ENCODE data around the gene GTF2A1.

DNA sequence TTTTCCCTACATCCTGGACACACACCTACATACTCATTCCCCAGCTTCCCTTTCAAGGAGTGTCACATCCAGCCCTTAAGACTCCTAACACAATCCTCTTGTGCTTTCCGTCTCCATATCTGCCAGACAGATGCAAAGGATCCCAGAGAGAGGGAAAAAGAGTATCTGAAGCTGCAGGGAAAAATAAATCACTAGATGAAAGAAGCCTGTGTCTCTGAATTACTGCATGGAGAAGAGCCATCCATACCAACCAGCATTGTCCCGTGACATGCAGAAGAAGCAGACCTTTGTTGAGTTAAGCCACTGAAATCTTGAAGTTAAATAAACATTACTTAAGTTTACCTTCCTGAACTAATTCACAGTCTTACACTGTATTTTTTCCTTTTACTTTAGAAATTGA lies 54.6 kb downstream of the GTF2A1 start:
- TF ChIP-seq GABPA (IDR thresholded peaks at IDR 0.05; ENCODE audit: low read depth): no peak
- no peak for TF ChIP-seq RAD21 (IDR thresholded peaks at IDR 0.05; ENCODE audit: low read length)
- no peak for TF ChIP-seq RFX5 (IDR thresholded peaks at IDR 0.05; ENCODE audit: low read length)
- TF ChIP-seq CTCF (IDR thresholded peaks at IDR 0.05): no peak
- TF ChIP-seq CHD2 (IDR thresholded peaks at IDR 0.05; ENCODE audit: low read length, partially characterized antibody): no peak
- no peak for TF ChIP-seq POLR2AphosphoS5 (IDR thresholded peaks at IDR 0.05; ENCODE audit: low read depth, low read length)
- no peak for TF ChIP-seq EZH2phosphoT487 (IDR thresholded peaks at IDR 0.05; ENCODE audit: borderline replicate concordance, low read depth)
- TF ChIP-seq ELF1 (IDR thresholded peaks at IDR 0.05): no peak
- TF ChIP-seq, protein P1, sequence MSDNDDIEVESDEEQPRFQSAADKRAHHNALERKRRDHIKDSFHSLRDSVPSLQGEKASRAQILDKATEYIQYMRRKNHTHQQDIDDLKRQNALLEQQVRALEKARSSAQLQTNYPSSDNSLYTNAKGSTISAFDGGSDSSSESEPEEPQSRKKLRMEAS (IDR thresholded peaks at IDR 0.05; ENCODE audit: low read depth): no peak
- TF ChIP-seq SIN3A (IDR thresholded peaks at IDR 0.05; ENCODE audit: borderline replicate concordance, low read depth, low read length): no peak
- no peak for TF ChIP-seq FOXJ3 (CRISPR knock-in tag; IDR thresholded peaks at IDR 0.05)

Data from SK-N-SH (cell line).